Esophagus muscularis mucosa (tissue), 3 donors: ENCODE data around the gene LRRC8C.

ENCODE experiments used
- POLR2A ChIP-seq: fragments of 450-650 bp; IDR thresholded peaks from one replicate; pipeline ENCODE4 v1.6.1; 2017; ENCODE audit warnings: antibody characterized with exemption, moderate library complexity, mild to moderate bottlenecking, low read depth
- POLR2AphosphoS5 ChIP-seq, 2 donors: sonication (generic); formaldehyde crosslinking; IDR thresholded peaks; one replicate each; pipeline ENCODE4 v1.6.1; 2017; ENCODE audit warnings: antibody characterized with exemption in 2 of 2
- TF ChIP-seq, protein P1 (sequence below), 3 experiments: fragments of 200-600 bp in 2 of 3; fragments of 450-650 bp in 1 of 3; sonication (generic) in 2 of 3; IDR thresholded peaks; one replicate each; pipeline ENCODE4 v1.5.1; 2017 to 2019; ENCODE audit warnings: antibody characterized with exemption in 3 of 3, mild to moderate bottlenecking in 2 of 3, moderate library complexity in 1 of 3

DNA sequence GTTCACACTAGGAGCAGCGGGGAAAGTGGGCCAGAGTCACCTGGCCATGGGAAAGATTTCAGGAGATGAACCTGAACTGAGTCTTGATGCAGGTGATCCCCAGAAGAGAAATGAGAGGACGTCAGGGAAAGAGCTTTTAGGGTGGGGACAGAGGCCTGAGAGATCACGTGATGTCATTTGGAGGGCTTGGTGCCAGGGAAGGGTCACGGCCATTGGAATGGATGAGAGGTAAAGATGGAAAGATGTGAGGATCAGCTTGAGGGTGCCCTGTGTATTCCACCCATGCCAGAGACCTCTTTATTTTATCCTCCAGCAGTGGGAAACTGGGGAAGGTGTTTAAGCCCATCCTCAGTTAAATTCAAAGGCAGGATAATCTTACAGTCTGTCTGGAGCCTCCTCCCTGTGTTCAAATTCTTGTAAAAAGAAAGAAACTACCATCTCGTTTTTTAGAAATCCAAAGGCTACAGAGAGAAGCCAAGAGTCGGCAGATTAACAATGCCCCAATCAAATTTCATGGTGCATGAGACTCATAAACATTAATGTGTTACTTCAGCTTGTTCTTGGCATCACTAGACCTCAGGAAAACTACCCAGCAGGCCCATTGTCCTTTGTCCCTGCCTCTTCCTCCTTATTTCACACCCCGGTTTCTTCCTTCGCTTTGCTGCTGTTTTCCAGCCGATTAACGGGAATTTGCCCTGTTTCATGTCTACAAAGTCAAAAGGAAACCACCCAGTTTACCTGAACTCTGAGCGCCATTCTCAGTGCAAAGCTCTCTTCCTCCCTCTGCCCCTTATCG, 94.8 kb downstream of the LRRC8C start:
- TF ChIP-seq, protein P1, sequence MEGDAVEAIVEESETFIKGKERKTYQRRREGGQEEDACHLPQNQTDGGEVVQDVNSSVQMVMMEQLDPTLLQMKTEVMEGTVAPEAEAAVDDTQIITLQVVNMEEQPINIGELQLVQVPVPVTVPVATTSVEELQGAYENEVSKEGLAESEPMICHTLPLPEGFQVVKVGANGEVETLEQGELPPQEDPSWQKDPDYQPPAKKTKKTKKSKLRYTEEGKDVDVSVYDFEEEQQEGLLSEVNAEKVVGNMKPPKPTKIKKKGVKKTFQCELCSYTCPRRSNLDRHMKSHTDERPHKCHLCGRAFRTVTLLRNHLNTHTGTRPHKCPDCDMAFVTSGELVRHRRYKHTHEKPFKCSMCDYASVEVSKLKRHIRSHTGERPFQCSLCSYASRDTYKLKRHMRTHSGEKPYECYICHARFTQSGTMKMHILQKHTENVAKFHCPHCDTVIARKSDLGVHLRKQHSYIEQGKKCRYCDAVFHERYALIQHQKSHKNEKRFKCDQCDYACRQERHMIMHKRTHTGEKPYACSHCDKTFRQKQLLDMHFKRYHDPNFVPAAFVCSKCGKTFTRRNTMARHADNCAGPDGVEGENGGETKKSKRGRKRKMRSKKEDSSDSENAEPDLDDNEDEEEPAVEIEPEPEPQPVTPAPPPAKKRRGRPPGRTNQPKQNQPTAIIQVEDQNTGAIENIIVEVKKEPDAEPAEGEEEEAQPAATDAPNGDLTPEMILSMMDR (IDR thresholded peaks at IDR 0.05), result no peak
- TF ChIP-seq POLR2AphosphoS5 (IDR thresholded peaks at IDR 0.05) (peak in 1 of 2 donors; percentile 7), POLR2A (no peak)
